Activated T-cell treated with anti-CD3 and anti-CD28 coated beads, Interleukin-2, amount 50 U/mL, for 72 hours (primary cell): ENCODE results near the gene MESP1. TPM values are rescaled to one million over a fixed set of nuclear protein-coding genes. Genes with fewer than 3 reads are reported as not detected.

ENCODE experiments used
- ATAC-seq, 2 donors: fragments of 150-1000 bp; cut with Tn5 transposase; replicated peaks in 1 of 2; 2 replicates each; pipeline ENCODE4 v1.10.0; 2021; ENCODE audit warnings: moderate library complexity in 2 of 2, mild to moderate bottlenecking in 1 of 2
- DNase-seq, 2 donors: peaks; one replicate each; pipeline ENCODE4 v3.0.0; 2021 to 2022; ENCODE audit warnings: mixed read lengths in 1 of 2
- H3K27ac Mint-ChIP-seq: one replicate; pipeline ENCODE4 v1.8.0; 2022; ENCODE audit warnings: mild to moderate bottlenecking, moderate library complexity, mixed read lengths
- H3K27me3 Mint-ChIP-seq: one replicate; pipeline ENCODE4 v1.8.0; 2022; ENCODE audit warnings: low read depth, mixed read lengths
- H3K36me3 Mint-ChIP-seq, 2 donors: one replicate each; pipeline ENCODE4 v1.8.0; 2022; ENCODE audit warnings: mixed read lengths in 2 of 2, mild to moderate bottlenecking in 1 of 2; ENCODE audit not compliant: insufficient read depth in 2 of 2
- H3K4me1 Mint-ChIP-seq: one replicate; pipeline ENCODE4 v1.8.0; 2022; ENCODE audit warnings: low read depth, mixed read lengths
- H3K4me3 Mint-ChIP-seq, 2 donors: one replicate each; pipeline ENCODE4 v1.8.0; 2022; ENCODE audit warnings: mild to moderate bottlenecking in 2 of 2, mixed read lengths in 2 of 2, moderate library complexity in 2 of 2
- H3K9me3 Mint-ChIP-seq, 2 donors: one replicate each; pipeline ENCODE4 v1.8.0; 2022; ENCODE audit warnings: mixed read lengths in 2 of 2
- total RNA-seq, 2 donors: library from RNA; stranded (reverse); gene quantifications; one replicate each; pipeline ENCODE4 v1.2.3, GENCODE V29; 2022

The MESP1 gene
- total RNA-seq, 2 donors from 2014 or later = 2.4 to 4.5 TPM

GRCh38 chr15:89760303-89761008 is 9.4 kb upstream of the MESP1 start:
- Mint-ChIP-seq H3K27ac (no peak overlapping the region), H3K4me3 (no peak overlapping the region), H3K4me1 (peaks cover 6% of the 10 kb centered on the region)

GRCh38 chr15:89759835-89760234 is 8.8 kb upstream of the MESP1 start:
- Mint-ChIP-seq H3K36me3 (no peaks in the 10 kb centered on the region), H3K4me3 (no peak overlapping the region), H3K4me1 (peaks cover 6% of the 10 kb centered on the region), H3K9me3 (no peaks in the 10 kb centered on the region), H3K27ac (no peak overlapping the region), H3K27me3 (peaks cover 7% of the 10 kb centered on the region)
- DNase-seq (no peak), ATAC-seq (no peak)

More at GRCh38 chr15:89760303-89761008, 9.4 kb upstream of the MESP1 start:
- H3K9me3 Mint-ChIP-seq = no peaks in the 10 kb centered on the region
- no peaks in the 10 kb centered on the region for H3K36me3 Mint-ChIP-seq
- ATAC-seq (peak; percentile 85 to 86), DNase-seq (peak; percentile 75 to 84)
- peaks cover 7% of the 10 kb centered on the region for H3K27me3 Mint-ChIP-seq

- no peaks in the 10 kb centered on the region for H3K36me3 Mint-ChIP-seq
- no peak for ATAC-seq
- H3K27me3 Mint-ChIP-seq = peaks cover 7% of the 10 kb centered on the region
- DNase-seq = no peak
- no peak overlapping the region for H3K4me3 Mint-ChIP-seq
- no peaks in the 10 kb centered on the region for H3K9me3 Mint-ChIP-seq
- peaks cover 6% of the 10 kb centered on the region for H3K4me1 Mint-ChIP-seq
- no peak overlapping the region for H3K27ac Mint-ChIP-seq
Measured at GRCh38 chr15:89758981-89759380, 7.9 kb upstream of the MESP1 start.

- DNase-seq (no peak), ATAC-seq (no peak)
- H3K36me3 Mint-ChIP-seq = no peaks in the 10 kb centered on the region
- H3K27me3 Mint-ChIP-seq = peaks cover 7% of the 10 kb centered on the region
- no peaks in the 10 kb centered on the region for H3K9me3 Mint-ChIP-seq
- H3K4me3 Mint-ChIP-seq = no peak overlapping the region
- peaks cover 6% of the 10 kb centered on the region for H3K4me1 Mint-ChIP-seq
- H3K27ac Mint-ChIP-seq = no peak overlapping the region
Measured at GRCh38 chr15:89758283-89758682, 7.2 kb upstream of the MESP1 start.

- H3K36me3 Mint-ChIP-seq = no peaks in the 10 kb centered on the region
- no peak overlapping the region for H3K27ac Mint-ChIP-seq
- no peak for ATAC-seq
- H3K4me3 Mint-ChIP-seq = no peak overlapping the region
- peaks cover 6% of the 10 kb centered on the region for H3K4me1 Mint-ChIP-seq
- no peak for DNase-seq
- H3K27me3 Mint-ChIP-seq = peaks cover 14% of the 10 kb centered on the region
- H3K9me3 Mint-ChIP-seq = no peaks in the 10 kb centered on the region
Measured at GRCh38 chr15:89756897-89757296, 5.8 kb upstream of the MESP1 start.

GRCh38 chr15:89755701-89756100 is 4.7 kb upstream of the MESP1 start:
- H3K36me3 Mint-ChIP-seq = no peaks in the 10 kb centered on the region
- no peak for ATAC-seq
- H3K27ac Mint-ChIP-seq = no peak overlapping the region
- H3K4me1 Mint-ChIP-seq = peaks cover 2% of the 10 kb centered on the region
- H3K27me3 Mint-ChIP-seq = peaks cover 15% of the 10 kb centered on the region
- DNase-seq = no peak
- H3K9me3 Mint-ChIP-seq = no peaks in the 10 kb centered on the region
- H3K4me3 Mint-ChIP-seq = no peak overlapping the region

GRCh38 chr15:89754361-89755154 is 3.5 kb upstream of the MESP1 start:
- Mint-ChIP-seq H3K36me3 (no peaks in the 10 kb centered on the region), H3K4me3 (no peak overlapping the region), H3K27ac (no peak overlapping the region), H3K9me3 (no peaks in the 10 kb centered on the region), H3K4me1 (peaks cover 6% of the 10 kb centered on the region), H3K27me3 (peaks cover 21% of the 10 kb centered on the region)
- DNase-seq (no peak), ATAC-seq (no peak)

- peaks cover 6% of the 10 kb centered on the region for H3K4me1 Mint-ChIP-seq
- ATAC-seq (no peak), DNase-seq (no peak)
- H3K4me3 Mint-ChIP-seq = no peak overlapping the region
- H3K27me3 Mint-ChIP-seq = peaks cover 28% of the 10 kb centered on the region
- no peak overlapping the region for H3K27ac Mint-ChIP-seq
- no peaks in the 10 kb centered on the region for H3K36me3 Mint-ChIP-seq
- no peaks in the 10 kb centered on the region for H3K9me3 Mint-ChIP-seq
Measured at GRCh38 chr15:89753855-89754254, 2.8 kb upstream of the MESP1 start.

GRCh38 chr15:89751748-89752147 is 699 bp upstream of the MESP1 start:
- peak overlapping the region; percentile 31 to 56 for H3K4me3 Mint-ChIP-seq
- H3K9me3 Mint-ChIP-seq = no peaks in the 10 kb centered on the region
- ATAC-seq (no peak), DNase-seq (no peak)
- peaks cover 6% of the 10 kb centered on the region for H3K4me1 Mint-ChIP-seq
- H3K27me3 Mint-ChIP-seq = peaks cover 35% of the 10 kb centered on the region
- H3K27ac Mint-ChIP-seq = no peak overlapping the region
- H3K36me3 Mint-ChIP-seq = no peaks in the 10 kb centered on the region

GRCh38 chr15:89749951-89750559 is 994 bp downstream of the MESP1 start:
- peaks cover 6% of the 10 kb centered on the region for H3K4me1 Mint-ChIP-seq
- H3K9me3 Mint-ChIP-seq = no peaks in the 10 kb centered on the region
- peak overlapping the region; percentile 74 to 76 for H3K4me3 Mint-ChIP-seq
- ATAC-seq = peak in 1 of 2 donors; percentile 9
- peak in 1 of 2 donors; percentile 17 for DNase-seq
- no peak overlapping the region for H3K27ac Mint-ChIP-seq
- H3K36me3 Mint-ChIP-seq = no peaks in the 10 kb centered on the region
- H3K27me3 Mint-ChIP-seq = peaks cover 28% of the 10 kb centered on the region

GRCh38 chr15:89749526-89749925 is 1.5 kb downstream of the MESP1 start:
- no peak for ATAC-seq
- H3K36me3 Mint-ChIP-seq = no peaks in the 10 kb centered on the region

GRCh38 chr15:89749054-89749453 is 2.0 kb downstream of the MESP1 start:
- Mint-ChIP-seq H3K9me3 (no peaks in the 10 kb centered on the region), H3K36me3 (no peaks in the 10 kb centered on the region), H3K27ac (no peak overlapping the region), H3K4me3 (peak overlapping the region in 1 of 2 donors; percentile 76), H3K27me3 (peaks cover 28% of the 10 kb centered on the region), H3K4me1 (peaks cover 6% of the 10 kb centered on the region)
- ATAC-seq (no peak), DNase-seq (no peak)

More at GRCh38 chr15:89749526-89749925, 1.5 kb downstream of the MESP1 start:
- H3K9me3 Mint-ChIP-seq = no peaks in the 10 kb centered on the region
- no peak overlapping the region for H3K27ac Mint-ChIP-seq
- H3K4me1 Mint-ChIP-seq = peaks cover 6% of the 10 kb centered on the region
- no peak for DNase-seq
- peaks cover 28% of the 10 kb centered on the region for H3K27me3 Mint-ChIP-seq
- peak overlapping the region; percentile 74 to 76 for H3K4me3 Mint-ChIP-seq
